ENCODE data around the gene SPIRE2.

Gene SPIRE2

DNA sequence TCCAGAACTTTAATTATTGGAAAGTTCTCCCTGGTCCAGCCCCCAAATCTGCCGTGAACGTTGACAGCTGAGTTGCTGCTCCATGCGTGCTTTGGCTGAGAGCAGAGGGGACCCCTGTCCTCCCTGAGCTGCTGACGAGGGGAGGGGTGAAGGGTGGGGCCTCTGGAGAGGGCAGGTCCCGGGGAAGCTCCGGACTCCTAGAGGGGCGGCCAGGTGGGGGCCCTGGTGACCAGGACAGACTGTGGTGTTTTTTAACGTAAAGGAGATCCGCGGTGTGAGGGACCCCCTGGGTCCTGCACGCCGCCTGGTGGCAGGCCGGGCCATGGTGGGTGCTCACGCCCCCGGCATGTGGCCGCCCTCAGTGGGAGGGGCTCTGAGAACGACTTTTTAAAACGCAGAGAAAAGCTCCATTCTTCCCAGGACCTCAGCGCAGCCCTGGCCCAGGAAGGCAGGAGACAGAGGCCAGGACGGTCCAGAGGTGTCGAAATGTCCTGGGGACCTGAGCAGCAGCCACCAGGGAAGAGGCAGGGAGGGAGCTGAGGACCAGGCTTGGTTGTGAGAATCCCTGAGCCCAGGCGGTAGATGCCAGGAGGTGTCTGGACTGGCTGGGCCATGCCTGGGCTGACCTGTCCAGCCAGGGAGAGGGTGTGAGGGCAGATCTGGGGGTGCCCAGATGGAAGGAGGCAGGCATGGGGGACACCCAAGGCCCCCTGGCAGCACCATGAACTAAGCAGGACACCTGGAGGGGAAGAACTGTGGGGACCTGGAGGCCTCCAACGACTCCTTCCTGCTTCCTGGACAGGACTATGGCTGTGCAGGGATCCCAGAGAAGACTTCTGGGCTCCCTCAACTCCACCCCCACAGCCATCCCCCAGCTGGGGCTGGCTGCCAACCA lies 90.4 kb downstream of the SPIRE2 start, which contains the start of gene MC1R:
MC1R (plus strand) TSS at position 410 of the 895 bp plus-strand sequence; CDS start at position 807, 397 bp downstream.
- no peak for DNase-seq

DNA sequence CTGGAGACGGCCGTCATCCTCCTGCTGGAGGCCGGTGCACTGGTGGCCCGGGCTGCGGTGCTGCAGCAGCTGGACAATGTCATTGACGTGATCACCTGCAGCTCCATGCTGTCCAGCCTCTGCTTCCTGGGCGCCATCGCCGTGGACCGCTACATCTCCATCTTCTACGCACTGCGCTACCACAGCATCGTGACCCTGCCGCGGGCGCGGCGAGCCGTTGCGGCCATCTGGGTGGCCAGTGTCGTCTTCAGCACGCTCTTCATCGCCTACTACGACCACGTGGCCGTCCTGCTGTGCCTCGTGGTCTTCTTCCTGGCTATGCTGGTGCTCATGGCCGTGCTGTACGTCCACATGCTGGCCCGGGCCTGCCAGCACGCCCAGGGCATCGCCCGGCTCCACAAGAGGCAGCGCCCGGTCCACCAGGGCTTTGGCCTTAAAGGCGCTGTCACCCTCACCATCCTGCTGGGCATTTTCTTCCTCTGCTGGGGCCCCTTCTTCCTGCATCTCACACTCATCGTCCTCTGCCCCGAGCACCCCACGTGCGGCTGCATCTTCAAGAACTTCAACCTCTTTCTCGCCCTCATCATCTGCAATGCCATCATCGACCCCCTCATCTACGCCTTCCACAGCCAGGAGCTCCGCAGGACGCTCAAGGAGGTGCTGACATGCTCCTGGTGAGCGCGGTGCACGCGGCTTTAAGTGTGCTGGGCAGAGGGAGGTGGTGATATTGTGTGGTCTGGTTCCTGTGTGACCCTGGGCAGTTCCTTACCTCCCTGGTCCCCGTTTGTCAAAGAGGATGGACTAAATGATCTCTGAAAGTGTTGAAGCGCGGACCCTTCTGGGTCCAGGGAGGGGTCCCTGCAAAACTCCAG lies 91.5 kb downstream of the SPIRE2 start:
- no peak for DNase-seq

DNA sequence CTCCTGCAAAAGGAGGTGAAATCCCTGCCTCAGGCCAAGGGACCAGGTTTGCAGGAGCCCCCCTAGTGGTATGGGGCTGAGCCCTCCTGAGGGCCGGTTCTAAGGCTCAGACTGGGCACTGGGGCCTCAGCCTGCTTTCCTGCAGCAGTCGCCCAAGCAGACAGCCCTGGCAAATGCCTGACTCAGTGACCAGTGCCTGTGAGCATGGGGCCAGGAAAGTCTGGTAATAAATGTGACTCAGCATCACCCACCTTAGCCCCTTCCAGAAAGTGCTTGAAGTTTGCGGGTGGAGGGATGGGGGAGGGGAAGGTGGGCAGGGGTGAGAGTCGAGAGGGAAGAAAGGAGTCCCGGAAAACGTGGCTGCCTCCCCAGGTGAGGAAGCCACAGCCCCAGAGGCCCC lies 92.4 kb downstream of the SPIRE2 start:
- no peak for DNase-seq
